Hindlimb muscle (tissue), 1 donor: ENCODE data around the gene PLCH2. TPM values are rescaled to one million over a fixed set of nuclear protein-coding genes. Genes with fewer than 3 reads are reported as not detected.
"Not testable (repeated sequence)": the region's sequence is repeated elsewhere in the genome, so short reads cannot be mapped to it uniquely, and the experiment has no call there.

Experiments used
- DNase-seq: peaks from one replicate; pipeline ENCODE4 v3.0.0-alpha.2; 2013
- polyA plus RNA-seq: library from polyadenylated mRNA; unstranded; fragments of 120-200 nt; gene quantifications from one replicate; pipeline ENCODE4 v1.2.1, GENCODE V29; 2013; ENCODE audit not compliant: insufficient read length

The PLCH2 gene
- polyA plus RNA-seq, 1 donor = 1.0 TPM

DNA sequence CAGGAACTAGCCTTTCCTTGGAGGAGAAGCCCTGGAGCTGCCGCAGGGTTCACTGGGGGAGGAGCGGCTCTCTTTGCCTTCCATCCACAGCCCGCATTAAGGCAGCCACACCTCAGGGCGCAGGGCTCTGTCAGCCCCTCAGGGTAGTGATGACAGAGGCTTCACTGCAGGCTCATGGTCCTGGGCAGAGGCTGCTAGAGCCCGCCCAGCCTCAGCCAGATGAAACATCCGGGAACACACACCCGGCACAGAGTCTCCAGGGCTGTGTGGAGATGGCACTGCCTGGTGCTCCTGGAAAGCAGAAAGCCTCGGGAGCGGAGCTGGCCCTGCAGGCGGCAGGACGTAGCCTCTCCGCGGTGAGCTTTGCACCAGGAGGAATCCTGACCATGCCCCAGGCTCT lies 34.3 kb upstream of the PLCH2 start:
- DNase-seq = no peak

DNA sequence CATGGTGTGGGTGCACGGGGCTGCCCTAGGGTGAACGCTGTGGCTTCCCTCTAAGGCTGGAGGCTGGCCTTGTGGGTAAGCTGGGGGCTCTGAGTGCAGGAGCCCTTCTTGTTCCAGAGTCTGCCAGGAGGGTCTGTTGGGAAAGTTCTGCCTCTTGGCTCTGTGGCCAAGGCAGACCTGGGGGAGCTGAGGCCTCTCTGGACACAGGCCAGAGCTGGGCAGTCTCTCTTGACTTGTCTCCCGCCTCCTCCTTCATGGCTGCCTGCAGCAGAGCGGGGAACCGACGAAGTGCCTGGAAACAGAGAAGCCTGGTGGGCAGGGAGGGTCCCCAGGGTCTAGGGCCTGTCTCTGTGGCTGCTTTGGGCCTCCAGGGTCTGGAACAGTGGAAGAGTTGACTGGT lies 33.4 kb upstream of the PLCH2 start:
- DNase-seq = no peak

DNA sequence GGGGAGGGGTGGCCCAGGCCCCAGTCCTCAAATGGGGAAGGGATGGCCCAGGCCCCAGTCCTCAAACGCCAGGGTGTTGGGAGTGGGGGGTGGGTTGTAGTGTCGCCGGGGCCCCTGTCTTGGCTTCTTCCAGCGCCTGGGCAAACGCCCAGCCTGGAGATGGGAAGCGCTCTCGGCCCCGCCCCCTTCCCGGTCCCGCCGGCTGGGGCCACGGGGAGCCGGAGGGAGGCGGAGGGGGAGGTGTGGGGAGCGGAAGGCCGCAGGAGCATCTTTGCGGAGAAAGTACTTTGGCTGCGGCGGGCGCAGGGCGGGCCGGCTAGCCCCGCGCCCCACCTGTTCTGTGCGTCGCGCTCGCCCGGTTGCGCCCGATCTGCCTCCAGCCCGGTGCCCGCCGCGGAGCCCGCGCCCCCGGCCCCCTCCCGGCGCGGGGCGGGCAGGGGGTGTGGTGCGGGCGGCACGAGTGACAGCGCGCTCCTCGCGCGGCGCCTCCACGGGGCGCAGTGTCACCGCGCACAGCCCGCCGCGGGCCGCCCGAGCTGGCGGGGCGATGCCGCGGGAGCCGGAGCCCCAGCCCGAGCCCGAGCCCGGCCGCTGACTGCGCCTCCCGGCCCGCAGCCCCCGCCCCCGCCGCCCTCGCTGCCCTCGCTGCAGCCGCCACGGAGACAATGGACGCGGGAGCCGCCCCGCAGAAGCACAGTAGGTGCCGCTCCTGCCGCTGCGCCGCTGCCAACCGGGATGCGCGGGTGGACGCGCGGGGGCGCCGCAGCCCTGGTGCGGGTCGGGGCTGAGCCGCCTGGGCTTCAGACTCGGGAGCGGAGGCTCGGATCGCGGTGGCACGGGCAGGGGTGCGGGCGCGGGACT lies 32.6 kb upstream of the PLCH2 start:
- DNase-seq = no peak

DNA sequence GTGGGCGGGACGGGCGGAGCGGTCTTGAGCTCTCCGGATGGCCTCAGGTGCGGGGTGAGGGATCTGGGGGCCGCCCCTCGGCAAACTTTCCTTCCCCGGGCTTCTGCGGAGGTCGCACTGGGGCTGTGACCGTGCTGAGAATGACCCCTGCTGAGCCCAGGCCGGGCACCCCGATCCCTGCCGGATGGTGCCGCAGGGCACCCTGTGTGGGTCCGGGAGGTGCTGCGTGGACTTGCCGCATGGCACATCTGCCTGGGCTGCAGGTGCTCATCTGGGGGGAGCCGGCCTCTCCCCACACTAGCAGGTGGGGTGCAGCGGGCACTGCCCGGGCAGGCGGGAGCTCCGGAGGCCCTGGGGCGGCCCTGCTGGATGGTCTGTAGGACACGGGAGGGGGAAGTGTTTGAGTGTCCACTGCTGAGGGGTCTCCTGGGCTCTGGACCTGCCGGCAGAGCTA lies 31.9 kb upstream of the PLCH2 start:
- DNase-seq = no peak

DNA sequence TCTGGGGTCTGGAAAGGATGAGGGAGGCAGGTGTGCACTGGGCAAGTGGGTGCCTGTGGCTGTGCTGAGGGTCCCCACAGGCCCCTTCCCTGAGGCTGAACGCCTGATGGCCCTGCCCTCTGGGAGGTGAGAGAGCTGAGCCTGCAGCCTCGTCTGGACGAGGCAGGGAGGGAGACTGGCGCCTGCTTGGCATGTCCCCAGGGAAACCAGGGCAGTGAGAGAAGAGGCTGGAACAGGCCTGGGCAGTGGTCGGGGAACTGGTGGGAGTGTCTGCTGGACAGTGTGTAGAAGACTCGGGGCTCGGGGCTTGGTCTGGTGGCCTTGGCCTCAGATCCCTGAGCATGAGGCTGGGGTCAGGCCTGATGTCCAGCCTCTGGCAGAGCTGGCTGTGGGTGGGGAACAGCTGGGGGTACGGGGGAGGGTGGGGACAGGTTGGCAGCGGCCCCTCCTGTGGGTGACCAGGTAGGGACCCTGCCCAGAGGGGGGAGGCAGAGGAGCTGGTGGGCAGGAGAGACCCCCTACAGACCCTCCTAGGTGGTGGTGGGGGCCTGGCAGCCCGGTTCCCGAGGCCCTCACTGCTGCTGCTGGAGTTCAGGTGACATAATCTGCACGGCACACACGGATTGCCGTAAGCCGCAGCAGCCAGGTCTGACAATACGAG lies 30.8 kb upstream of the PLCH2 start:
- no peak for DNase-seq

DNA sequence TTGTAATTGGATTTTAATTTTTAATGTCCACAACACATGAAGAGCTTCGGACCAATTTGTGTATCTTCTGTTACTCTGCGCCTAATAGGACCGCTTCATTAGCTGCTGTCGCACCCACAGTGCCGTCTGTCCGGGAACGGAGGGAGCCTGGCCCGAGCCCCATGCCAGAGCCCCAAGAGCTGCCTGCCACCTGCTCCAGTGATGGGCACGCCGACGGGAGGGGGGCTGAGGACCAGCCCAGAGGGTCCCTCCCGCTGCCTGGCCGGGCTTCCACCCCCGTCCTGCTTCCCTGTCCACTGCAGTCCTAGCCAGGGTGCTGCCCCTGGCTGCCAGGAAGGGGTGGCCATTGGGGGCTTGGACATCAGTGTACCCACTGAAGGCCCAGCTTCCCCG lies 30.3 kb upstream of the PLCH2 start:
- DNase-seq = no peak

DNA sequence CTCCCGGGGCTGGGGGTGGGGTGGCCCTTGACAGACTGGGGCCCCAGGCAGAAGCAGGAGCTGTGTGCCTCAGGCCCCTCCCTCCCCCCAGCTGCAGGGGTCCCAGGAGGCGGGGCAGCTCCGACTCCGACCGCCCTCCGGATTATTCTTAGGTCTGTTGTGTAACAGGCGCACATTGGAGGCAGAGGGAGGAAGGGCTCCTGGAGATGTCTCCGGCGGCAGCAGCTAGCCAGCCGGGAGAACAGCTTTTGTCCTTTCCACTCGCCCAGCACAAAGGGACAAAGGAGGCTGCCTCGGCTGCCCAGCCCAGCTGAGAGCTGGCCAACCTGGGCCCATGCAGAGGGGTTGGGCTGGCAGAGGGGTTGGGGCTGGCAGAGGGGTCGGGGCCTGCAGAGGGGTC lies 29.7 kb upstream of the PLCH2 start:
- no peak for DNase-seq

DNA sequence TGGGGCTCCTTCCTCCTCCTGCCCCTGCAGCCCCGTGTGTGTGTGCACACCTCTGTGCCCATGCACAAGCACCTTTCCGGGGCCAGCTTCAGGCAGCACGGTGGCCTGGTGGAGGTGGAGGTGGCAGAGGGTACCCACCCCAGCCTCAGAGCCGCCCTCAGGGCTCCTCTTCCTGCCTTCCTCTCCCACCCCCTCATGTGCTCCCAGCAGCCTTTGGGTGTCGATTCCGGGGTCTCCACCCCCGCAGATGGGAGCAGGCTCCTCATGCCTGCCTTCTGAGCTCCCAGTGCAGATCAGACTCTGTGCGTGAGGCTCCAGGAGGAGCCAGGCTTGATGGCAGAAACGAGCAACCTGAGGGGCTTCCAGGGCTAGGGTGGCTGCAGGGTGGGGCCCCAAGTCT lies 29.2 kb upstream of the PLCH2 start:
- no peak for DNase-seq

DNA sequence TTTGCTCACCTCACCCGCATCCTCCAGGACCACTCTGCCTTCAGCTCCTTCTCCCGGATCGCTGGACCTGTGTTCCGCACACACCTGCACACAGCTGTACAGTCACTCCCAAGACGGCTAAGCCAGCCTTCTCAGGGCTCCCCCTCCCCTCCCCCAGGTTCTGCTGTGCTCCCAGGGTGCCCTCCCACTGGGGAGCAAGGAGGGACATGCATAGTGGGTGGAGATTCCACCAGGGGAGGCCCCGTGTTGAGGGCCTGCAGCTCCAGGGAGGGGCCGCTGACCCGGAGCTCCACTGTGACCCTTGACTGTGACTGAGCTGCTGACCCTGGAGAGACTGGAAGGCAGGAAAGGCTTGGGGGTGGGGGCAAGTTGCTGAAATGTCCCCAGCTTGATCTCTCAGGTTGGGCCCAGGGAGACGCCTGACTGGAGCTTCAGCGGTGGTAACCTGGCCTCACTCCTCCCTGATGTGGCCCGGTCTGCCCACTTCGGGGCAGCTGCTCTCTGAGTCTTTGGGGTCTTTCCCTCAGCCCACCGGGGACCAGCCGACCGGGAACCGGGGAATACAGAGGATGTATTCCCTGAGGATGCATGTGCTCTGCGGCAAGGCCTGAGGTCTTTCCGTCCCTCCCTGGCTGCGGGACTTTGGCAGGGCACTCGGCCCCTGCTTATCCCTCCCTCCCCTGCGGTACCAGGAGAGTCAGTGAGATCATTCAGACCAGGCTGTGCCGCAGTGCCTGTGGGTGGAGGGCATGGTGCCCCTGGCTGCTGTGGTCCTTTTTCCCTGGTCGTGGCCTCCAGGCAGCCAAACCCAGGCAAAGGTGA lies 28.6 kb upstream of the PLCH2 start:
- no peak for DNase-seq

DNA sequence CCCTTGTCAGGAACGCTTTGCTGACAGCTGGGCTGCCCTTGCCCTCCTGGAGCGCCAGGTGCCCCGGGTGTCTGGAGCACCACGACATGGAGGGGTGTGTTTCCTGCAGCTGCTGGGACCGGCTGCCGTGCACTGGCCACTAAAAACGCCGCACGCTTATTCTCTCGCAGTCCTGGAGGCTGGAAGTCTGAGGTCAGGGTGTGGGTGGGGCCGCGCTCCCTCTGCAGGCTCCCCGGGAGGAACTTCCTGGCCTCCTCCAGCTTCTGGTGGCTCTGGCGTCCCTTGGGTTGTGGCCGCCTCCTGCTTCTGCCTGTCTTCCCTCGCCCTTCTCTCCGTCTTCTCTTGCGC lies 28.0 kb upstream of the PLCH2 start:
- no peak for DNase-seq

DNA sequence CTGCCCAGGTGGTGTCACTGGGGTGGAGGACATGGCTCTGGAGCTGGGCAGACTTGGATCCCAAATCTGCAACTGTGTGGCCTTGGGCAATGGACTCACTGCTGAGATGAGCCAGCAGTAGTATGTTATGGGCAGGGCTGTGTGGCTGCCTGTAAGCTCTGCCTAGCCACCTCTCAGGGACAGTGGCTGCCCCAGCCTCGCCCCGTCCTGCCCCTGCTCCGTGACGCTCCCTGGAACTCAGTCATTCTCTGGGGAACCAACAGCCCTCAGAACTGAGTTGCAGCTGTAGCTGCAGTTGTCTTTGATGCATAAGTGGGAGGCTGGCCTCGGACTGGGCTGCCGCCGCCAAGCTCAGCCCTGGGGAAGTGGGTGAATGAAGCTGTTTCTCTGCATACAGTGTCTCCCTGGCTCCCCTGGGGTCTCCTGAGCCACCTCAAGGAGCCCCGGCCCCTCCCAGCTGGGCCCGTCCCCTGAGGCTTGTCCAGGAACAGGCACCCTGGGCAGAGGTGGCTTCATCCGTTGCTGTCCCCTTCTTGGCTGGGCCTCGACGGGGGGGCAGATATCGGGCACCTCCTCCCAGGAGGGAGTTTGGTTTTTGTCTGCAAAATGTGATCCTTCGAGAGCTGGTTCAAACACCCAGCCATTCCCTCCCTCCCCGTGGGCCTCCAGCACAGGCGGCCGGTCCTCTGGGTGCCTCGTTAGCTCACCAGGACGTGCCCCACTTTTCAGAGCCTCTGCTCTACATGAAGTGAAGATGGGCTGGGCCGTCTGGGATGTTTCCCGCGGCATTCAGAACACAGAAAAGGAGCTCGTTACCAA lies 26.2 kb upstream of the PLCH2 start:
- no peak for DNase-seq

DNA sequence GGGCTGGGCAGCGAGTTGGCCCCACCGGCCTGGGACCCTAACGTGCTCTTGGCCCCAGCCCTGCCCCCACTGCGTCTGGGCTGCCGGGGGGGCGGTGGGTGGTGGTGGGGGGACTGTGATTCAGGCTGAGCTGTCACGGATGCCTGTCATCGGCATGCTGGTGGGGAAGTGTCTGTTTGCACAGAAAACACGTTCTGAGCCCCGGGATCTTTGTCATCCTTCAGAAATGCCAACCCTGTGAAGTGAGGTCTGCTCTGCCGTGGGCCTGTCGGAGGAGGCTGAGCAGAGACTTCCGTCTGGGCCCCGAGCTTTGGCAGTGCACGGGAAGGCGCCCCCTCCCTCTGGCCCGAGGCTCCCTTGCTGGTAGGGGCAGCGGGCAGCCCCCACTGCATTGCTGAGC lies 24.3 kb upstream of the PLCH2 start:
- no peak for DNase-seq

DNA sequence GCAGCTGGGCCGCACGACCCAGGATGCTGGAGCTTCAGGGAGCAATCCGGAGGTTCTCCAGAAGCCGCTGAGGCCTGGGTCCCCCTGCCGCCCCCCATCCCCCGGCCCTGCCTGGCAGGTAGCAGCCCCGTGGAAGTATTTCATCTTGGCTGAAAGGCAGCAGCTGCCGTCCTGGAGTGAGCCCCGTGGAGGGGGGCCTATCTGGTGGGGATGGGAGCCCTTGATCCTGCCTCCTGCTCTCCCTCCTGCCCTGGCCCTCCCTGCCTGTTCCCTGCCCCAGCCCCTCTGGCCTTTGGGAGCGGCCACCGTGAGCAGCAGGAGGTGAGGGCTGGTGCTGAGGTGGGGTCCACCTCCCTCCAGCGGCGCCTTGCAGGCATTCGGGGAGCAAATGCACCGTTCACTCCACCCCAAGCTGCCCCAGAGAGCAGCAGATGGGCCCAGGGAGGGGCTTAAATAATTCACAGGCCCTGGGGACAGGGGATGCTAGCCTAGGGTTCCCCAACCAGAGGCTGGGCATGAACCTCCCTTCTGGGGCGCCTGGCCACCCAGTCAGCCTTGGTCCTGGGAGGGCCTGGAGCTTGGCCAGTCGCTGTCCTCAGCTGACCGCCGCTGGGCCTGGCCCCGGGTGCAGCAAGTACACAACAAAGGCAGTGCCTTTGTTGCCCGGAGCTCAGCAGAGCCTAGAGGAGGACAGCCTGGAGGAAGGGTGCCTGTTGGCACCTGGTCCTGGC lies 23.7 kb upstream of the PLCH2 start:
- no peak for DNase-seq

DNA sequence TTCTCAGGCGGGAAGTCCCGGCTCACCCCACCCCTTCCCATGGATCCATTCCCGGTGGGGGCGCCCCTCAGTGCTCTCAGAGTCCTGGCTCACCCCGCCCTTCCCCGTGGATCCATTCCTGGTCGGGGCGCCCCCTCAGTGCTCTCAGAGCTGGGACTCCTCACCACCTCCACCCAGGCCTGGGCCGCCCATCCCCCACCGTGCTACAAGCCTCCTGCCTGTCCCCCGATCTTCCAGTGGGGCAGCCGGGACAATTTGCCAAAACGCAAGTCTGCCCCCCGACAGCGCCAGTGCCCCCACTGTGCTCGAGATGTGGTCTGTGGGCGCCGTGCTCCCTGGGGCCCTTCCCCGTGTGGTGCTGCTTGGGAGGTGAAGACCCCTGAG lies 23.2 kb upstream of the PLCH2 start:
- DNase-seq = no peak

DNA sequence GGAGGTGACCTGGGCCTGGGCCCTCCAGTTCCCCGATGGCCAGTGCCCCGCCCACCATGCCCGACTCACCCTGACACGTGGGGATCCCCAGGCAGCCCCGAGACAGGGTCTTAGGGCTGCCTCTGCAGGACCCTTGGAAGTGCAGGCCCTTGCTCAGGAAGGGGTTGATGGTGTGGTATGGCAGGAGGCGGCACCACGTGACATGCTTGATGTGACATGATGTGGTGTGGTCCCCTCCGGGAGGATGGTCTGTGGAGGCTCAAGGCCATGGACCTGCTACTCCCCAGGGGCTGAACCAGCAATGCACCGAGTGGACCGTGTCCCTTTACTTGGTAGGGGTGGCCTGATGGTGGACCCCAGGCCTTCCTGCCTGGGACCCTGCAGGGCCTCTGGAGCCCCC lies 21.9 kb upstream of the PLCH2 start:
- no peak for DNase-seq

DNA sequence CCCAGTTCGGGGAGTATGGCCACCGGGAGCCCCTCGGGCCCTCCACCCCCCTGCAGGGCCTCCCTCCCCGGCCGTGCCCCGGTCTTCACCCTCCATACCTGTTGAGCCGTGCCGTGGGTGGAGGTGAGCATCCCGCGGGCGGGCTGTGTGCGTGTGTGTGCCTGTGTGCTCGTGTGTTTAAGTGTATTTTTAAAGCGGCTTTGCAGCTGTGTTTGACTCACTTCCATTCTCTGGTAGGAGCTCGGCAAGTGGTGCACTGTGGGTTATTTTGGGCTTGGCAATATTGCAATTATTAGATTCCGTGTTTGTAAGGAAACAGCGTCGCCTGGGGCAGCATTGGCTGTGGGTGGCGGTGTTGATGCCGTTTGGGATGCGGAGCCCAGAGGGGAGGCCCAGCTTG lies 20.3 kb upstream of the PLCH2 start:
- DNase-seq = no peak

DNA sequence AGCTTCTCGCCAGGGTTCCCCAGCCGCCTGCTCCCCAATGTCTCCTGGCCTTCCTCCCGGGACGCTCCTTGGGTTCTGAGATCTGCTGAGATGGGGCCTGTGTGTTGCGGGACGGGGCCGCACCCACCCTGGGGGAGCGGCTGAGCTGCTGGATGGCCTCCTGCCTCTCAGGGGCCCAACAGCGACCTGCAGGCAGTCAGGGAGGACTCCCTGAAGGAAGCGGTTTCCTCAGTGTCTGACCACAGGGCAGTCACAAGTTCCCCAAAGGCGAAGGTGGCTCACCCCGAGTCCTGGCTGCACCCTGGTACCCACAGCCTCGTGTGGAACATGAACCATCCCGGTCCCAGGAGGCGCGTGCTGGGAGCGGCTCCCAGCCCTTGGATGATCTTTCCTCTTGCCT lies 18.6 kb upstream of the PLCH2 start:
- DNase-seq = no peak

DNA sequence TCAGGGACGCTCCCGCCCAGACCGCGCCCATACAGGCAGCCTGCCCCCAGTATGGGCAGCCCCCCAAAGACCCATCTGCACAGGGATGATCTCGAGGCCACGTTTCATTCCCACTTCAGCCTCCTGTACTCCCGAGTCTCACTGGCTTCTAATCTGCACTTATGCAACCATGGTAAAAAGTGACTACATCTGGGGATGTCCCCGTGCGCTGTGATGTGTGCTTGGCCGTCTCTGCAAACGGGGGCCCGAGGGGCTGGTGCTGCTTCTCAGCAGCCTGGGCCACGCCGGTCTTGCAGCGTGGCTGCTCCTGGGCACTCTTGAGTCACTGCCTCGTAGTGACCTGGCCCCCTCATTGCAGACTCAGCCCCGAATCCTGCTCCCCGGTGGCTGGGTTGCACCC lies 17.4 kb upstream of the PLCH2 start:
- no peak for DNase-seq

DNA sequence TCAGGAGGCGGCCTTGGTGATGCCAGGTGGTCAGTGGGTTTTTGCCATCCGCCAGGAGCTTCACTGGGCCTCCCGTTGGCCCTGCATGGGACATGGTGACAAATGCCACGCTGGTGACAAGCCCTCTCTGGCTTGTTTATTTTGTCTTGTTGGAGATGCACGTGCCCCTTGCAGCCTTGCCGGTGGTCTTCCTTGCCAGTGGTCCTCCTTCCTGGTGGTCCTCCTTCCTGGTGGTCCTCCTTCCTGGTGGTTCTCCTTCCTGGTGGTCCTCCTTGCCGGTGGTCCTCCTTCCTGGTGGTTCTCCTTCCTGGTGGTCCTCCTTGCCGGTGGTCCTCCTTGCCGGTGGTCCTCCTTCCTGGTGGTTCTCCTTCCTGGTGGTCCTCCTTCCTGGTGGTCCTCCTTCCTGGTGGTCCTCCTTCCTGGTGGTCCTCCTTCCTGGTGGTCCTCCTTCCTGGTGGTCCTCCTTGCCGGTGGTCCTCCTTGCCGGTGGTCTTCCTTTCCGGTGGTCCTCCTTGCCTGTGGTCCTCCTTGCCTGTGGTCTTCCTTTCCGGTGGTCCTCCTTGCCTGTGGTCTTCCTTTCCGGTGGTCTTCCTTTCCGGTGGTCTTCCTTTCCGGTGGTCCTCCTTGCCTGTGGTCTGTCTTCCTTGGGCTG lies 16.9 kb upstream of the PLCH2 start:
- DNase-seq = not testable (repeated sequence)

DNA sequence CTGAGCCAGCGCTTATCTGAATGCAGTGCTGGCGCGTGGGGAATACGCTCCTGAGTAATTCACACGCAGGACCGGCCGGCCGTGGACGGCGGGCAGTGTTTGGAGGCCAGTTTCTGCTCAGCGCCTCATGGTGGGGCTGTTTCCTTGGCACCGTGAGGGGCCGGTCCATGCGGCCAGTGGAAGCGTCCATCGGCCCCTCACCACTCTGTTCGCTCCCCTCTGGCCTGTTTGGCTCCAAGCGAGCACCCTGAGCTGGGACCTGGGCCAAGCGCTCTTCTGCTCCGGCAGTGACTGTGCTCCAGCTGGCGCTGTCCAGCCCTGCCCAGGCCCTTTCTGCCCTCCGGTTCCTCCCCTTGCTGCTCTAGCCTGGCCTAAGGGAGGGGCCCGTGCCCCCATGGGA lies 16.3 kb upstream of the PLCH2 start:
- DNase-seq = peak; percentile 26

DNA sequence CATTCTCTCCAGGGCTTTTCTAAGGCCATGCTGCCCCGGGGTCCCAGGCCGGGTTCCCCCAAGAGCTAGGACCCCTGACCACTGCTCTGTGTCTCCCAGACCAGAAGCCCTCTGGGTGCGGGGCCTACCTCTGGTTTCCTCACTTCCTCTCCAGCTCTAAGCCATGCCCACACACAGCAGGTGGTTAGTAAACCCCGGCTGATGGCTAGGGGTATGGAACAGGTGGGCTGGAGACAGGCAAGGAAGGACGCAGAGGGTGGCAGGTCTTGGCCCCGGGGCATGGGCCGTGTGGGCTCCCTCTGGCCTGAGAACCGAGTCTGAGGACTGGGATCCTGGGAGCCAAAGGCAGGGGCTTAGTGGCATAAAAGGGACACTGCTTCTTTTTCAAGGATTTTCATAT lies 15.9 kb upstream of the PLCH2 start:
- DNase-seq = no peak
